Keratinocyte (primary cell): ENCODE data around the gene MAP3K5. TPM values are rescaled to one million over a fixed set of nuclear protein-coding genes. Genes with fewer than 3 reads are reported as not detected.

ENCODE experiments used
- DNase-seq: peaks from one replicate; pipeline ENCODE4 v3.0.0-alpha.2; 2011; ENCODE audit warnings: low read depth, missing footprints, low spot score
- FAIRE-seq: peaks from 2 replicates; lab custom pipeline; 2011; peaks lifted over from hg19 to GRCh38; lab: Jason Lieb, UNC
- H2AFZ ChIP-seq: 2 replicates; pipeline ENCODE4 v1.6.0; 2012; ENCODE audit warnings: low read length, control low read depth, inconsistent platforms; ENCODE audit not compliant: control insufficient read depth
- H3K27ac ChIP-seq: 2 replicates; pipeline ENCODE4 v1.5.1; 2011; ENCODE audit warnings: low read length; ENCODE audit not compliant: control insufficient read depth, insufficient read depth
- H3K27me3 ChIP-seq: 3 replicates; pipeline ENCODE4 v1.6.0; 2011; ENCODE audit warnings: low read length; ENCODE audit not compliant: control insufficient read depth, insufficient read depth; ENCODE audit errors: extremely low read depth
- H3K36me3 ChIP-seq, 2 experiments: 2 replicates in 1 of 2; 3 replicates in 1 of 2; pipeline ENCODE4 v1.5.1; 2011; ENCODE audit warnings: low read length in 2 of 2, mild to moderate bottlenecking in 1 of 2; ENCODE audit not compliant: control insufficient read depth in 2 of 2, insufficient read depth in 2 of 2; ENCODE audit errors: extremely low read depth in 1 of 2
- H3K4me1 ChIP-seq: 3 replicates; pipeline ENCODE4 v1.5.1; 2011; ENCODE audit warnings: low read length; ENCODE audit not compliant: control insufficient read depth, insufficient read depth; ENCODE audit errors: extremely low read depth
- H3K4me2 ChIP-seq: 3 replicates; pipeline ENCODE4 v1.6.0; 2011; ENCODE audit warnings: low read depth, low read length; ENCODE audit not compliant: control insufficient read depth, insufficient read depth; ENCODE audit errors: extremely low read depth
- H3K4me3 ChIP-seq, 3 experiments: fragments of 200-600 bp in 1 of 3; sonication (generic) in 1 of 3; 2 replicates in 2 of 3; 3 replicates in 1 of 3; pipeline ENCODE4 v1.5.1; 2011 to 2016; ENCODE audit warnings: low read length in 3 of 3, mild to moderate bottlenecking in 3 of 3, control low read depth in 2 of 3, inconsistent platforms in 1 of 3, low read depth in 1 of 3, mixed read lengths in 1 of 3, mixed run types in 1 of 3, moderate library complexity in 1 of 3; ENCODE audit not compliant: control insufficient read depth in 2 of 3, insufficient read depth in 2 of 3; ENCODE audit errors: extremely low read depth in 1 of 3
- H3K79me2 ChIP-seq: 2 replicates; pipeline ENCODE4 v1.6.0; 2012; ENCODE audit warnings: low read length; ENCODE audit not compliant: control insufficient read depth, insufficient read depth
- H3K9ac ChIP-seq: 3 replicates; pipeline ENCODE4 v1.6.0; 2011; ENCODE audit warnings: low read length; ENCODE audit not compliant: control insufficient read depth, insufficient read depth; ENCODE audit errors: extremely low read depth
- H3K9me1 ChIP-seq: 3 replicates; pipeline ENCODE4 v1.6.0; 2011; ENCODE audit warnings: low read length; ENCODE audit not compliant: control insufficient read depth, insufficient read depth; ENCODE audit errors: extremely low read depth
- H3K9me3 ChIP-seq: 2 replicates; pipeline ENCODE4 v1.5.1; 2012; ENCODE audit warnings: low read depth, low read length; ENCODE audit not compliant: control insufficient read depth
- H4K20me1 ChIP-seq: 3 replicates; pipeline ENCODE4 v1.6.0; 2011; ENCODE audit warnings: low read length; ENCODE audit not compliant: control insufficient read depth, insufficient read depth; ENCODE audit errors: extremely low read depth
- EZH2 ChIP-seq: IDR thresholded peaks from one replicate; pipeline ENCODE4 v1.6.1; 2012; ENCODE audit warnings: inconsistent platforms, mild to moderate bottlenecking, low read length, moderate library complexity
- dilution Hi-C: fragments of 300-500 bp; cut with MboI; formaldehyde crosslinking; loops from one replicate; pipeline ENCODE4 v1.7.0; 2020; ENCODE audit warnings: low sequenced_read_pairs; ENCODE audit not compliant: extremely low pct_ligation_motif_present
- polyA plus RNA-seq, 5 experiments: library from polyadenylated mRNA; depleted of rRNA in 3 of 5; stranded (reverse) in 3 of 5; stranded (forward) in 1 of 5; unstranded in 1 of 5; fragments of >200 nt; gene quantifications; 1 replicate in 1 of 5; 2 replicates in 3 of 5; 3 replicates in 1 of 5; pipeline versions ENCODE4 v1.2.1 to v1.2.3, GENCODE V29; 2011 to 2012; ENCODE audit warnings: missing spikeins in 2 of 5, low read depth in 1 of 5, low replicate concordance in 1 of 5
- TF ChIP-seq, protein P1 (sequence below), 3 experiments: IDR thresholded peaks in 1 of 3; conservative IDR thresholded peaks in 1 of 3; optimal IDR thresholded peaks in 1 of 3; 2 replicates in 2 of 3; 3 replicates in 1 of 3; pipeline versions ENCODE3 to v1.5.1; 2011; ENCODE audit warnings: low read length in 3 of 3, mild to moderate bottlenecking in 3 of 3, moderate library complexity in 2 of 3, control low read depth in 1 of 3, inconsistent platforms in 1 of 3; ENCODE audit not compliant: insufficient read depth in 2 of 3; ENCODE audit errors: extremely low read depth in 1 of 3

The MAP3K5 gene
- polyA plus RNA-seq, 1 donor (not counting 4 experiments of a cell fraction or from before 2014, with no cell fraction given): 3.4 TPM

DNA sequence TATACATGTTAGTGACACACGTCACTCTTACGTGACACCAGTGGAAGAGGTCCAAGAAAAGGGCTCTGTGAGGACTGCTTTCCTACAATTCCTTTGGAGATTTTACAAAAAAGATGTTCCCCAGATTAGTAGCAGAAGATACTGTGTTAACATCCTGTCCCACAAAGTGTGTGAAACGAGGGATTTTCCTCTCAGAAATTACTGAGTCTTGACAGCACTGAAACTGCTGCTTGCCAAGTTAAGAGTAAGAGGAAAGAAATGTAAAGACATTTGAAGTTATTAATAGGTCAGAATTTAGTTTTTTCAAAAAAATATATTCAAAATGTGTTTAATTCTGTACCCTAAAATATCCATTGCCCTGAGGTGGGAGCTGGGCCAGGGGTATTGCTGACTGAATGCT is 183.3 kb downstream of the MAP3K5 start:
- Histone ChIP-seq H3K4me2 (peak overlapping the region; percentile 79), H3K27ac (peak overlapping the region; percentile 65), H3K9me1 (no peaks in the 10 kb centered on the region), H3K9ac (peak overlapping the region; percentile 50), H3K9me3 (no peaks in the 10 kb centered on the region), H3K4me3 (no peak overlapping the region), H3K4me1 (peaks cover 42% of the 10 kb centered on the region), H3K79me2 (no peaks in the 10 kb centered on the region), H4K20me1 (no peaks in the 10 kb centered on the region), H3K36me3 (no peaks in the 10 kb centered on the region), H3K27me3 (no peaks in the 10 kb centered on the region), H2AFZ (no peak overlapping the region)
- TF ChIP-seq, protein P1, sequence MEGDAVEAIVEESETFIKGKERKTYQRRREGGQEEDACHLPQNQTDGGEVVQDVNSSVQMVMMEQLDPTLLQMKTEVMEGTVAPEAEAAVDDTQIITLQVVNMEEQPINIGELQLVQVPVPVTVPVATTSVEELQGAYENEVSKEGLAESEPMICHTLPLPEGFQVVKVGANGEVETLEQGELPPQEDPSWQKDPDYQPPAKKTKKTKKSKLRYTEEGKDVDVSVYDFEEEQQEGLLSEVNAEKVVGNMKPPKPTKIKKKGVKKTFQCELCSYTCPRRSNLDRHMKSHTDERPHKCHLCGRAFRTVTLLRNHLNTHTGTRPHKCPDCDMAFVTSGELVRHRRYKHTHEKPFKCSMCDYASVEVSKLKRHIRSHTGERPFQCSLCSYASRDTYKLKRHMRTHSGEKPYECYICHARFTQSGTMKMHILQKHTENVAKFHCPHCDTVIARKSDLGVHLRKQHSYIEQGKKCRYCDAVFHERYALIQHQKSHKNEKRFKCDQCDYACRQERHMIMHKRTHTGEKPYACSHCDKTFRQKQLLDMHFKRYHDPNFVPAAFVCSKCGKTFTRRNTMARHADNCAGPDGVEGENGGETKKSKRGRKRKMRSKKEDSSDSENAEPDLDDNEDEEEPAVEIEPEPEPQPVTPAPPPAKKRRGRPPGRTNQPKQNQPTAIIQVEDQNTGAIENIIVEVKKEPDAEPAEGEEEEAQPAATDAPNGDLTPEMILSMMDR (optimal IDR thresholded peaks at IDR 0.05 in 1 of 3, IDR thresholded peaks at IDR 0.05 in 1 of 3, conservative IDR thresholded peaks at IDR 0.05 in 1 of 3; ENCODE audit: extremely low read depth in 1 of 3, insufficient read depth in 2 of 3, low read length in 3 of 3): no peak
- FAIRE-seq: no peak
- no peak for DNase-seq
- dilution Hi-C loops: no loop called here

DNA sequence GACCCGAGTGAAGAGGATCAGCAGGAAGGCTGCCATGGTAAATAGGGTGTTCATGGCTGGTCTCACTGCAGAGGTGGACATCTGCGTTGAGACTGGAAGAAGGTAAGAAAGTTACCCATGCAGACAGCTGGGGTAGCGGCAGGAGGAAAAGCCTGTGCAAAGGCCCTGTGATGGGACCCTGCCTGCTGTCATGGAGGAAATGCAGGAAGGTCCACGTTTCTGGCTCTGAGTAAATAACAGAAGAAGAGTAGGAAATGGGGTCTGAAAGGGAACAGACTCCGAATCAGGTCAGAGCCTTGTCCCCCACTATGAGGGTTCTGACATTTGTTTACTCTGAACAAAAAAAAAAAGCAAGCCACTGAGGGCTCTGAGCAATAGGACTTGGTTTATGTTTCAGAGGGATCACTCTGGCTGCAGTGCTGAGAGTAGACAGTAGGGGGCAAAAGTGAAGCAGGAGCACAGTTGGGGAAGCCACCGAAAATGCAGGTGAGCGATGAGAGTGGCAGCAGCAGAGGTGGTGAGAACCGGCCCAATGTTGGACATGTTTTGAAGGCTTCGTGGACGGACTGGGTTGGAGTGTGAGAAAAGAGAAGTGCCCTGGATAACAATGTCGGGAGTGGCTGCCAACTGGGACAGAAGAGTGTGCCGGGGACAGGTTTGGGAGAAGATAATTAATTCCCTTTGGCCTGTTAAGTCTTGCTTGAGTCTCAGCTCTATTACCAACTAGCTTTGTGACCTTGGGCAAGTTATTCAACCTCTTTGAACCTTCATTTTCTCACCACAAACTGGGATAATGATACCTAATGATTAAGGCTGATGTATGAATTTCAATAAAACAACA is 184.1 kb downstream of the MAP3K5 start:
- Histone ChIP-seq H3K36me3 (no peaks in the 10 kb centered on the region), H3K4me1 (peaks cover 42% of the 10 kb centered on the region), H4K20me1 (no peaks in the 10 kb centered on the region), H3K27me3 (no peaks in the 10 kb centered on the region), H3K9ac (peak overlapping the region; percentile 50), H3K4me2 (peak overlapping the region; percentile 79), H3K9me3 (no peaks in the 10 kb centered on the region), H2AFZ (peak overlapping the region; percentile 87), H3K9me1 (no peaks in the 10 kb centered on the region), H3K4me3 (no peak overlapping the region), H3K27ac (peak overlapping the region; percentile 65), H3K79me2 (no peaks in the 10 kb centered on the region)
- TF ChIP-seq, protein P1 (optimal IDR thresholded peaks at IDR 0.05 in 1 of 3, IDR thresholded peaks at IDR 0.05 in 1 of 3, conservative IDR thresholded peaks at IDR 0.05 in 1 of 3; ENCODE audit: extremely low read depth in 1 of 3, insufficient read depth in 2 of 3, low read length in 3 of 3): peak; percentile 87 to 98 (median 91)
- no peak for TF ChIP-seq EZH2
- peak; percentile 83 for FAIRE-seq
- dilution Hi-C loops: no loop called here
- peak; percentile 17 for DNase-seq
